Pons (tissue), 1 donor: Measurements from ENCODE around the gene ZNF423.
A peak's percentile ranks its signal among the peaks of the same experiment; 100 is the strongest.

Source experiments
- DNase-seq: peaks from one replicate; pipeline ENCODE4 v3.0.0-alpha.2; 2016; ENCODE audit warnings: low spot score

Gene ZNF423

GRCh38 chr16:49848530-49848929 lies 7.4 kb downstream of the ZNF423 start:
- no peak for DNase-seq

DNA sequence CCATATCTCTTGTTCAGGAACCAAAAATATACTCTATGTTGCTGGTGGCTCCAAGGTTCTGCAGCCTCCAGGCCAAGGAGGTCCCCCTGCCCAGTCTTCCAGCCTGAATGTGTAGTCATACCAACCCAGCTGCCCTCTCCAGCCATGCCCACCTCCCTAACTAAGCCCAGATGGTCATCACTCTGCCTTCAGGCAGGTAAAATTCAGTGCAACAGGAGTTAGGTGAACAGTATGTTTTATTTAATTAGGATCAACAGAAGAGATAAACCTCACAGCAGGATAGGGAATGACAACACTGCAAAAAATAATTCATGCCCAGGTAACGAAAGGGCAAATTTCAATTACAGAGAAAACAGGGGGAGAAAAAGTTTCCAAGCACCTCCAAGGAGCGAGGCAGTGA lies 9.1 kb downstream of the ZNF423 start:
- no peak for DNase-seq

GRCh38 chr16:49844359-49844758 lies 11.6 kb downstream of the ZNF423 start:
- DNase-seq, result no peak

- DNase-seq, result no peak
Observed at GRCh38 chr16:49843758-49844157, 12.2 kb downstream of the ZNF423 start.

DNA sequence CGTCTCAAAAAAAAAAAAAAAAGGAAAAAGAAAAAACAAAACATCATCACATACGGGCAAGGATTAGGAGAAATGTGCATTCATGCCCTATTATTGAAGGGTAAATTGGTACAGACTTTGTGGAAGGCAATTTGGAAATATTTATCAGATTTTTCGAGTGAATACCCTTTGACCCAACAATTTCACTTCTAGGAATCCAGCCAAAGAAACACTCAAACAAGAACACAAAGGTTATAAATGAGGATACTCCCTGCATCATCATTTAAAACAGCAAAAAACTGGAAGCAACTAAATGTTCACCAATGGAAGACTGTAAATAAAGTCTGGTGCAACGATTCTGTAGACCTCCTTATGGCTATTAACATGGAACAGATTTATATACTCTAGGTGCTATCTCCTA lies 12.9 kb downstream of the ZNF423 start:
- DNase-seq, result no peak

DNA sequence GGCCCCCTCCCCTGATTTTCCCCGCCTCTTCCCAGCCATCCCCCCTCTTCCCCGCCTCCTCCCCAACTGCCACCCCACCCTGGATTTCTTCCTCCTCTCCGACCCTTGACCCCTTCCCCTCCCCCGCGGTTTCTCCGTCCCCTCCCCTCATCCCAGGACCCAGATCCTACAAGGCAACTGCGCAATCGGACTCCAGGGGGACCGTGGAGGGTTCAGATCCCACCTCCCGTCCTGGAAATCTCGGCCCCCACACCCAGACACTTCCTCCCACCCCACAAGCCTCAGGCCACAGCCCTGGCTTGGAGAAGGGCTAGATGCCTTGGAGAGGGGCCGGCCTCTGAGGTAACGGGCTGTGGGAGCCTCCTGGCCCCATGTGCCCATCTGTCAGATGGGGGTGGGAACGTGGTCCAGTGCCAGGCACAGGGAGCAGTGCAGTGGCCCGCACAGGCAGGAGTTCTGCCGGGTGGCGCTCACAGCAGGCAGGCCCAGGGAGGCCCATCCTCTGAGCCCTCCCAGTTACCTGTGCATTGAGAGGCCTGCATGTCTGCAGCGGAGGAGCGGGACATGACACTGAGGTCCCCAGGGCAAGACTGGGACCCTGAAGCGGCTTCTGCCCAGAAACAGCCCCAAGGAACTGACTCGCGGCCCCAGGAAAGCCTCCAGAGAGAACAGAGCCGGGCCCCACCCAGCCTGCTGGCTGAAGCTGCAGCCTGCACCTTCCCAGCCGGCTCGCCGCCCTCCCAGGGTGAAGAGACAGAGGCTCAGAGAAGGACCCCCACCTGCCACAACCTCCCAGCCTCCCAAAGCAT lies 16.7 kb downstream of the ZNF423 start:
- DNase-seq, result no peak

GRCh38 chr16:49838441-49839016 lies 17.4 kb downstream of the ZNF423 start:
- DNase-seq, result no peak

GRCh38 chr16:49837688-49838410 lies 18.1 kb downstream of the ZNF423 start:
- no peak for DNase-seq

DNA sequence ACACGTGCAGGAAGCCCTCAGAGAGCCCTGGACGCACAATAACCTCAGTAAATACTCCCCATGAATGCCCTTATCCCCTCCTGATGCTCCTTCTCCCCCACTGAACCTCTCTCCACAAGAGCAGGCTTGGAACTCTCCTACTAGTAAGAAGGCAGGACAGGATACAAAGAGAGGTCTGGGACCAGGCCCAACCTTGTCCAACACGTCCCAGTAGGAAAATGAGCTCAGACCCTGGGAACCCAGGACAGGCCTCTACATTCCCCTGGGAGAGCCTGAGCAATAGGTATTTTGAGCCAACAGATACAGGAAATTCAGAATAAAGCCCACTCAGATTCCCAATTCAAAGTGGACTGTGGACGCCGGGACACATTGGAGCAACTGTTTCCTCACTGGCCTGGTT lies 19.2 kb downstream of the ZNF423 start:
- no peak for DNase-seq

- no peak for DNase-seq
Observed at GRCh38 chr16:49836218-49836617, 19.7 kb downstream of the ZNF423 start.

- no peak for DNase-seq
Observed at GRCh38 chr16:49835161-49835777, 20.6 kb downstream of the ZNF423 start.

- peak; percentile 37 for DNase-seq
Observed at GRCh38 chr16:49834531-49835151, 21.3 kb downstream of the ZNF423 start.

GRCh38 chr16:49833796-49834530 lies 21.9 kb downstream of the ZNF423 start:
- DNase-seq, result no peak

GRCh38 chr16:49833085-49833484 lies 22.8 kb downstream of the ZNF423 start:
- peak; percentile 37 for DNase-seq

GRCh38 chr16:49832177-49832576 lies 23.7 kb downstream of the ZNF423 start:
- no peak for DNase-seq

DNA sequence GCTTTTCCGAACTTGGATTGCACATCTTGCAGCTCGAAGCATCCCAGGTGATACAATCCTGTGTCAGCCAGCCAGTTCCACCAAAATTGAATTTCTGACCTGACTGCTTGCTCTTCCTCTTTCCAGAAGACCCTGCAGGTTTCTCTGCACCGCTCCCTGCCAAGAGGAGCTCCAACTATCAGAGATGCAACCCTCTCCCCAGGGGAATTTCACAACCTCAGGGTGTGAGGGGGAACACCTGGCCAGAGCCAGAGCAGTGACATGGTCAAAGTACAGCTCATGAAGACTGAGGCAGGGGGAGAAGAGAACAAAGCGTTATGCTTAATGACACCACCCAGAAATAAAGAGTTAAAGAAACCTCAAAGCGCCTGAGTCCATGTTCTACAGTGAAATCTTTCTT lies 25.0 kb downstream of the ZNF423 start:
- no peak for DNase-seq

- DNase-seq, result no peak
Observed at GRCh38 chr16:49828533-49829267, 27.2 kb downstream of the ZNF423 start.

DNA sequence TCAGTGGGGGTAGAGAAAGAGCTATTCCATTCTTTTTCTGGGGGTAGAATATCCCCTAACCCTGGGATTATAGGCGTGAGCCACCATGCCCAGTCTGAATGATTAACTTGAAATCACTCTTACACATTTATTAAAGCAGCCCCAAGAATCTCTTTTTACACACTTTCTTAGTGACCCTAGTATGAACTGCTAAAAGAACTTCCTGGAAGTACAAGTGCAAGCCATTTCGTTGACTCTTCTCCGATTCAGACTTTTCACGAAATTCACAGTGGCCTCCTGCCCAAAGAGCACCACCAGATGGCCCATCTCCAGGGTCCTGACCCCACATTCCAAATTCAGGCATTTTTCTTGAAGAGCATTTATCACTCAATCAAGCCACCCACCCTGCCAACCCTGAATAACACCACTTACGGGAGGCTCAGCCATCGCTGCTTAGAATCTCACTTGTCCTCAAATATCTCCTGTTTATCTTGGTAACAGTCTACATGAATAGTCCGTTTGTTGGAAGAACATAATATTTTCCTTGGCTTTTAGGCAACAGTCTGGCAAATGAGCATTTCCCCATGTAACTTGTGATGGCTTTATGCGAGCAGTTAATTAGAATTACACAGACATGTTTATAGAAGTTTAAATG lies 28.0 kb downstream of the ZNF423 start:
- DNase-seq, result peak; percentile 17

DNA sequence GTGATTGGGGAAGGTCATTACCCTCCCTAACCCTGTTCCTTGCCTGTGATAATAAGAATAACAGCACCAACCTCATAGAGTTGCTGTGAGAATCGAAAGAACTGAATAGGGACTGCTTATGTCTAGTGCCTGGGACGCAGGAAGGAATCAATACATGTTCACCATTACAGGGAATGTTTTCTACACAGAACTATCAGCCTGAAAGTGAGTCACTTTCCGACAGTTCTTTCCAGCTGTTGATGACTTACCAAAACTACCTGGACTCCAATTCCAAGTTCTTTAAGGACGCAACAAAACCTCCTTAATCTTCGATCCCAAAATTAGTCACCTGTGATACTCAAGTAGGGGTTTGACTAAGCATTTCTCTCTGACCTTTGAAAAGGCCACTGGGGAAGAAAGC lies 29.4 kb downstream of the ZNF423 start:
- no peak for DNase-seq

- no peak for DNase-seq
Observed at GRCh38 chr16:49825041-49825440, 30.9 kb downstream of the ZNF423 start.
